HEK293 (cell line): ENCODE results near the gene CRABP2.
A peak's percentile ranks its signal among the peaks of the same experiment; 100 is the strongest.

Experiments
- KLF10 ChIP-seq: fragments of 450-650 bp; IDR thresholded peaks from 2 replicates; pipeline ENCODE4 v1.5.1; 2018; ENCODE audit warnings: missing biosample characterization, mild to moderate bottlenecking, missing genetic modification characterization
- PATZ1 ChIP-seq: fragments of 450-650 bp; formaldehyde crosslinking; IDR thresholded peaks from 2 replicates; pipeline ENCODE4 v1.5.1; 2016; ENCODE audit warnings: missing biosample characterization, missing genetic modification characterization
- SETDB1 ChIP-seq: IDR thresholded peaks from one replicate; pipeline ENCODE4 v1.6.1; 2017; ENCODE audit warnings: mild to moderate bottlenecking, low read length, moderate library complexity, mixed read lengths; ENCODE audit not compliant: insufficient read length
- YY1 ChIP-seq: fragments of 450-650 bp; formaldehyde crosslinking; IDR thresholded peaks from 2 replicates; pipeline ENCODE4 v1.5.1; 2018; ENCODE audit warnings: missing biosample characterization, missing genetic modification characterization
- ZBTB20 ChIP-seq: fragments of 450-650 bp; formaldehyde crosslinking; IDR thresholded peaks from 2 replicates; pipeline ENCODE4 v1.5.1; 2016; ENCODE audit warnings: missing biosample characterization, missing genetic modification characterization
- ZBTB21 ChIP-seq: fragments of 450-650 bp; formaldehyde crosslinking; IDR thresholded peaks from 2 replicates; pipeline ENCODE4 v1.5.1; 2017; ENCODE audit warnings: missing biosample characterization, missing genetic modification characterization
- ZBTB49 ChIP-seq: fragments of 450-650 bp; formaldehyde crosslinking; IDR thresholded peaks from 2 replicates; pipeline ENCODE4 v1.5.1; 2016; ENCODE audit warnings: missing biosample characterization, missing genetic modification characterization, low read depth
- ZFP41 ChIP-seq: fragments of 450-650 bp; formaldehyde crosslinking; IDR thresholded peaks from 2 replicates; pipeline ENCODE4 v1.5.1; 2016; ENCODE audit warnings: missing biosample characterization, missing genetic modification characterization, borderline replicate concordance
- ZNF112 ChIP-seq: fragments of 450-650 bp; formaldehyde crosslinking; IDR thresholded peaks from 2 replicates; pipeline ENCODE4 v1.5.0; 2017; ENCODE audit warnings: missing biosample characterization, missing genetic modification characterization
- ZNF24 ChIP-seq: fragments of 450-650 bp; formaldehyde crosslinking; IDR thresholded peaks from 2 replicates; pipeline ENCODE4 v1.5.1; 2016; ENCODE audit warnings: missing biosample characterization, missing genetic modification characterization
- ZNF266 ChIP-seq: fragments of 450-650 bp; formaldehyde crosslinking; IDR thresholded peaks from 2 replicates; pipeline ENCODE4 v1.5.1; 2016; ENCODE audit warnings: missing biosample characterization, missing genetic modification characterization, low read depth
- ZNF302 ChIP-seq: fragments of 450-650 bp; formaldehyde crosslinking; IDR thresholded peaks from 2 replicates; pipeline ENCODE4 v1.5.1; 2016; ENCODE audit warnings: missing biosample characterization, missing genetic modification characterization, low read depth
- ZNF350 ChIP-seq: fragments of 450-650 bp; formaldehyde crosslinking; IDR thresholded peaks from 2 replicates; pipeline ENCODE4 v1.5.0; 2017; ENCODE audit warnings: missing biosample characterization, mild to moderate bottlenecking, missing genetic modification characterization
- ZNF354C ChIP-seq: fragments of 450-650 bp; formaldehyde crosslinking; IDR thresholded peaks from 2 replicates; pipeline ENCODE4 v1.5.1; 2016; ENCODE audit warnings: missing biosample characterization, missing genetic modification characterization, low read depth, borderline replicate concordance
- ZNF362 ChIP-seq: fragments of 450-650 bp; formaldehyde crosslinking; IDR thresholded peaks from 2 replicates; pipeline ENCODE4 v1.5.1; 2016; ENCODE audit warnings: missing biosample characterization, missing genetic modification characterization
- ZNF366 ChIP-seq: fragments of 450-650 bp; formaldehyde crosslinking; conservative IDR thresholded peaks from 2 replicates; pipeline ENCODE4 v1.5.1; 2016; ENCODE audit warnings: missing biosample characterization, missing genetic modification characterization
- ZNF501 ChIP-seq: fragments of 450-650 bp; formaldehyde crosslinking; IDR thresholded peaks from 2 replicates; pipeline ENCODE4 v1.5.1; 2016; ENCODE audit warnings: missing biosample characterization, missing genetic modification characterization
- ZNF514 ChIP-seq: fragments of 450-650 bp; formaldehyde crosslinking; IDR thresholded peaks from 2 replicates; pipeline ENCODE4 v1.5.1; 2016; ENCODE audit warnings: missing biosample characterization, missing genetic modification characterization
- ZNF555 ChIP-seq: fragments of 450-650 bp; formaldehyde crosslinking; conservative IDR thresholded peaks from 2 replicates; pipeline ENCODE4 v1.5.1; 2017; ENCODE audit warnings: missing biosample characterization, mild to moderate bottlenecking, missing genetic modification characterization, inconsistent platforms
- ZNF626 ChIP-seq: fragments of 450-650 bp; sonication (Bioruptor Pico); formaldehyde crosslinking; IDR thresholded peaks from 2 replicates; pipeline ENCODE4 v1.5.1; 2018; ENCODE audit warnings: missing biosample characterization, missing genetic modification characterization, inconsistent platforms
- ZNF670 ChIP-seq: fragments of 450-650 bp; formaldehyde crosslinking; IDR thresholded peaks from 2 replicates; pipeline ENCODE4 v1.5.1; 2016; ENCODE audit warnings: missing biosample characterization, missing genetic modification characterization, low read depth
- ZNF677 ChIP-seq: fragments of 450-650 bp; IDR thresholded peaks from 2 replicates; pipeline ENCODE4 v1.5.0; 2018; ENCODE audit warnings: missing biosample characterization, mild to moderate bottlenecking, missing genetic modification characterization, moderate library complexity
- ZNF777 ChIP-seq: fragments of 450-650 bp; formaldehyde crosslinking; IDR thresholded peaks from 2 replicates; pipeline ENCODE4 v1.5.1; 2017; ENCODE audit warnings: missing biosample characterization, missing genetic modification characterization, borderline replicate concordance
- ZNF837 ChIP-seq: fragments of 450-650 bp; formaldehyde crosslinking; IDR thresholded peaks from 2 replicates; pipeline ENCODE4 v1.5.1; 2016; ENCODE audit warnings: missing biosample characterization, missing genetic modification characterization
- ZSCAN30 ChIP-seq: fragments of 450-650 bp; IDR thresholded peaks from 2 replicates; pipeline ENCODE4 v1.5.1; 2018; ENCODE audit warnings: missing biosample characterization, mild to moderate bottlenecking, missing genetic modification characterization, moderate library complexity
- TF ChIP-seq, protein P1 (sequence below): fragments of 450-650 bp; formaldehyde crosslinking; IDR thresholded peaks from 2 replicates; pipeline ENCODE4 v1.5.1; 2016; ENCODE audit warnings: missing biosample characterization, missing genetic modification characterization, low read depth
- TF ChIP-seq, protein P2 (sequence below): fragments of 450-650 bp; formaldehyde crosslinking; IDR thresholded peaks from 2 replicates; pipeline ENCODE4 v1.5.1; 2016; ENCODE audit warnings: missing biosample characterization, missing genetic modification characterization
- TF ChIP-seq, protein P3 (sequence below): fragments of 450-650 bp; formaldehyde crosslinking; IDR thresholded peaks from 2 replicates; pipeline ENCODE4 v1.5.1; 2016; ENCODE audit warnings: missing biosample characterization, missing genetic modification characterization

Gene CRABP2

DNA sequence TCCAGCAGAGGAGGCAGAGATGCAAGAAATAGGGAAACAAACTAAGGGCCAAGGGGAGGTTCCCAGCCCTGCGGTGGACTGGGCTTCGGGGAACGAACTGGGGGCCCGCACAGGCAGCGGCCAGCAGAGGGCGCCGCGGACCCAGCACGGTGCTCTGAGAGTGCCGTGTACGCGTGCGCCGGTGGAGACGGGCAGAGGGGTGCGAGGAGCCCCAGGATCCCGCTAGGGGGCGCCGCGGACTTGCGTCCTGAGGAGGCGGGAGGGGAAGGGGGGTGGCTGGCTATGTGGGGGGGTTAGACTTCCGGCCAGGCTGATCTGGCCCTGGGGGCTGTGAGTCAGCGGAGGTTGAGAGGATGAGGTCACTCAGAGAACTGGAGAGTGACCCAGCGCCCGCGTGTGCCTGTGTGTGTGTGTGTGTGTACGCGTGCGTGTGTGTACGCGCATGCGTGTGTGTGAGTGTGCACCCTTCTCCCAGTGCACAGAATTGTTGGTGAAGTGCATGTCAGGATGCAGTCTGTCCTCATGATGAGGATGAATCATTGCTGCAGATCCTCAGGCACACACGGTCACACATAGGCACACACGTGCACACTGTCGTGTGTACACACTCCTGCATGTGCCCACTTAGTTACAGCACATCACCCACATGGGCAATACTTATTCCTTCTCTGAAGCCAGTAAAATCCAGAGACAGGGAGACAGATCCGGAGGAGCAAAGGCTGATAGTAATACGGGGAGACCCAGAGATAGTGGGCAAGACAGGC lies 45.2 kb downstream of the CRABP2 start (continued):
- TF ChIP-seq, protein P1, sequence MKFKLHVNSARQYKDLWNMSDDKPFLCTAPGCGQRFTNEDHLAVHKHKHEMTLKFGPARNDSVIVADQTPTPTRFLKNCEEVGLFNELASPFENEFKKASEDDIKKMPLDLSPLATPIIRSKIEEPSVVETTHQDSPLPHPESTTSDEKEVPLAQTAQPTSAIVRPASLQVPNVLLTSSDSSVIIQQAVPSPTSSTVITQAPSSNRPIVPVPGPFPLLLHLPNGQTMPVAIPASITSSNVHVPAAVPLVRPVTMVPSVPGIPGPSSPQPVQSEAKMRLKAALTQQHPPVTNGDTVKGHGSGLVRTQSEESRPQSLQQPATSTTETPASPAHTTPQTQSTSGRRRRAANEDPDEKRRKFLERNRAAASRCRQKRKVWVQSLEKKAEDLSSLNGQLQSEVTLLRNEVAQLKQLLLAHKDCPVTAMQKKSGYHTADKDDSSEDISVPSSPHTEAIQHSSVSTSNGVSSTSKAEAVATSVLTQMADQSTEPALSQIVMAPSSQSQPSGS (tag by site-specific recombination), result peak; percentile 95
- TF ChIP-seq ZFP41 (tag by site-specific recombination), result no peak
- TF ChIP-seq ZBTB21 (tag by site-specific recombination), result peak; percentile 94
- no peak for TF ChIP-seq ZNF362
- peak; percentile 68 for TF ChIP-seq ZNF366 (tag by site-specific recombination)
- TF ChIP-seq KLF10, result peak; percentile 37
- no peak for TF ChIP-seq ZNF555 (tag by site-specific recombination)
- TF ChIP-seq PATZ1, result peak; percentile 100
- TF ChIP-seq, protein P2, sequence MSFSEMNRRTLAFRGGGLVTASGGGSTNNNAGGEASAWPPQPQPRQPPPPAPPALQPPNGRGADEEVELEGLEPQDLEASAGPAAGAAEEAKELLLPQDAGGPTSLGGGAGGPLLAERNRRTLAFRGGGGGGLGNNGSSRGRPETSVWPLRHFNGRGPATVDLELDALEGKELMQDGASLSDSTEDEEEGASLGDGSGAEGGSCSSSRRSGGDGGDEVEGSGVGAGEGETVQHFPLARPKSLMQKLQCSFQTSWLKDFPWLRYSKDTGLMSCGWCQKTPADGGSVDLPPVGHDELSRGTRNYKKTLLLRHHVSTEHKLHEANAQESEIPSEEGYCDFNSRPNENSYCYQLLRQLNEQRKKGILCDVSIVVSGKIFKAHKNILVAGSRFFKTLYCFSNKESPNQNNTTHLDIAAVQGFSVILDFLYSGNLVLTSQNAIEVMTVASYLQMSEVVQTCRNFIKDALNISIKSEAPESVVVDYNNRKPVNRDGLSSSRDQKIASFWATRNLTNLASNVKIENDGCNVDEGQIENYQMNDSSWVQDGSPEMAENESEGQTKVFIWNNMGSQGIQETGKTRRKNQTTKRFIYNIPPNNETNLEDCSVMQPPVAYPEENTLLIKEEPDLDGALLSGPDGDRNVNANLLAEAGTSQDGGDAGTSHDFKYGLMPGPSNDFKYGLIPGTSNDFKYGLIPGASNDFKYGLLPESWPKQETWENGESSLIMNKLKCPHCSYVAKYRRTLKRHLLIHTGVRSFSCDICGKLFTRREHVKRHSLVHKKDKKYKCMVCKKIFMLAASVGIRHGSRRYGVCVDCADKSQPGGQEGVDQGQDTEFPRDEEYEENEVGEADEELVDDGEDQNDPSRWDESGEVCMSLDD (tag by site-specific recombination), result peak; percentile 99
- TF ChIP-seq ZNF837 (tag by site-specific recombination), result no peak
- TF ChIP-seq, protein P3, sequence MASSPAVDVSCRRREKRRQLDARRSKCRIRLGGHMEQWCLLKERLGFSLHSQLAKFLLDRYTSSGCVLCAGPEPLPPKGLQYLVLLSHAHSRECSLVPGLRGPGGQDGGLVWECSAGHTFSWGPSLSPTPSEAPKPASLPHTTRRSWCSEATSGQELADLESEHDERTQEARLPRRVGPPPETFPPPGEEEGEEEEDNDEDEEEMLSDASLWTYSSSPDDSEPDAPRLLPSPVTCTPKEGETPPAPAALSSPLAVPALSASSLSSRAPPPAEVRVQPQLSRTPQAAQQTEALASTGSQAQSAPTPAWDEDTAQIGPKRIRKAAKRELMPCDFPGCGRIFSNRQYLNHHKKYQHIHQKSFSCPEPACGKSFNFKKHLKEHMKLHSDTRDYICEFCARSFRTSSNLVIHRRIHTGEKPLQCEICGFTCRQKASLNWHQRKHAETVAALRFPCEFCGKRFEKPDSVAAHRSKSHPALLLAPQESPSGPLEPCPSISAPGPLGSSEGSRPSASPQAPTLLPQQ (tag by site-specific recombination), result peak; percentile 94; the same call in 1 of the 2 replicates
- peak; percentile 96 for TF ChIP-seq ZNF24 (tag by site-specific recombination)
- TF ChIP-seq ZNF302 (tag by site-specific recombination), result no peak
- peak; percentile 38 for TF ChIP-seq SETDB1
- TF ChIP-seq ZBTB49 (tag by site-specific recombination), result no peak
- no peak for TF ChIP-seq ZNF777 (tag by site-specific recombination)
- peak; percentile 60 for TF ChIP-seq ZSCAN30
- TF ChIP-seq YY1 (tag by site-specific recombination), result peak; percentile 30; the same call in 1 of the 2 replicates
- no peak for TF ChIP-seq ZNF514 (tag by site-specific recombination)
- peak; percentile 67; the same call in 1 of the 2 replicates for TF ChIP-seq ZBTB20 (tag by site-specific recombination)
- no peak for TF ChIP-seq ZNF350 (tag by site-specific recombination)
- no peak for TF ChIP-seq ZNF626
- peak; percentile 92 for TF ChIP-seq ZNF266 (tag by site-specific recombination)
- no peak for TF ChIP-seq ZNF677 (tag by site-specific recombination)
- no peak for TF ChIP-seq ZNF354C
- TF ChIP-seq ZNF501 (tag by site-specific recombination), result peak; percentile 97; the same call in 1 of the 2 replicates
- TF ChIP-seq ZNF112 (tag by site-specific recombination), result no peak
- no peak for TF ChIP-seq ZNF670
